ENCODE data around the gene ROCK2. TPM values are rescaled to one million over a fixed set of nuclear protein-coding genes. Genes with fewer than 3 reads are reported as not detected.

Gene ROCK2
- total and polyA plus RNA-seq, 3 donors from 2014 or later, result 4.6 to 33.7 (median 31.3) TPM

GRCh38 chr2:11342551-11343367, 1.7 kb downstream of the ROCK2 start:
- Histone ChIP-seq H3K27ac (peak overlapping the region; percentile 92 to 99), H3K9me3 (no peaks in the 10 kb centered on the region), H3K27me3 (no peaks in the 10 kb centered on the region), H3K4me1 (peaks cover 8% of the 10 kb centered on the region), H3K36me3 (ENCODE audit: low read depth, missing control alignments) (no peaks in the 10 kb centered on the region), H3K4me3 (peak overlapping the region; percentile 82 to 88)
- DNase-seq, result peak; percentile 26
- TF ChIP-seq POLR2A (IDR thresholded peaks at IDR 0.05), result no peak
- TF ChIP-seq CTCF (IDR thresholded peaks at IDR 0.05), result no peak
- intact Hi-C loops (cut with DNase I; ENCODE audit: low total_unique reads), result no loop called here
- 2% methylated on average over 14 of the region's 14 CpGs for WGBS, 2 donors

- WGBS, 2 donors, result 71 to 75% methylated on average over 2 of the region's 2 CpGs
- Histone ChIP-seq H3K27me3 (no peaks in the 10 kb centered on the region), H3K4me1 (peaks cover 7% of the 10 kb centered on the region), H3K36me3 (ENCODE audit: low read depth, missing control alignments) (no peaks in the 10 kb centered on the region), H3K4me3 (no peak overlapping the region), H3K9me3 (no peaks in the 10 kb centered on the region), H3K27ac (no peak overlapping the region)
- intact Hi-C loops (cut with DNase I; ENCODE audit: low total_unique reads), result no loop called here
- DNase-seq, result no peak
- TF ChIP-seq POLR2A (IDR thresholded peaks at IDR 0.05), result no peak
- TF ChIP-seq CTCF (IDR thresholded peaks at IDR 0.05), result no peak
These were observed 3.7 kb downstream of the ROCK2 start for GRCh38 chr2:11340717-11341116.

GRCh38 chr2:11339508-11340083, 4.8 kb downstream of the ROCK2 start:
- TF ChIP-seq POLR2A (IDR thresholded peaks at IDR 0.05), result no peak
- TF ChIP-seq CTCF (IDR thresholded peaks at IDR 0.05), result no peak
- H3K9me3 ChIP-seq, result no peaks in the 10 kb centered on the region
- no peaks in the 10 kb centered on the region for H3K36me3 ChIP-seq (ENCODE audit: low read depth, missing control alignments)
- H3K4me3 ChIP-seq, result no peak overlapping the region
- no peak for DNase-seq
- 90 to 91% methylated on average over 6 of the region's 6 CpGs for WGBS, 2 donors
- intact Hi-C loops (cut with DNase I; ENCODE audit: low total_unique reads), result no loop called here
- H3K27me3 ChIP-seq, result no peaks in the 10 kb centered on the region
- no peak overlapping the region for H3K27ac ChIP-seq
- H3K4me1 ChIP-seq, result peaks cover 3% of the 10 kb centered on the region

- WGBS, 2 donors, result 92 to 95% methylated on average over 5 of the region's 5 CpGs
- no peak overlapping the region for H3K4me3 ChIP-seq
- H3K4me1 ChIP-seq, result peaks cover 3% of the 10 kb centered on the region
- H3K27ac ChIP-seq, result no peak overlapping the region
- H3K36me3 ChIP-seq (ENCODE audit: low read depth, missing control alignments), result no peaks in the 10 kb centered on the region
- DNase-seq, result no peak
- intact Hi-C loops (cut with DNase I; ENCODE audit: low total_unique reads), result no loop called here
- TF ChIP-seq CTCF (IDR thresholded peaks at IDR 0.05) (no peak), POLR2A (IDR thresholded peaks at IDR 0.05) (no peak)
- no peaks in the 10 kb centered on the region for H3K9me3 ChIP-seq
- no peaks in the 10 kb centered on the region for H3K27me3 ChIP-seq
These were observed 5.9 kb downstream of the ROCK2 start for GRCh38 chr2:11338580-11338979.
